Endodermal cell (in vitro differentiated cells): ENCODE results near the gene CAPN14. TPM values are rescaled to one million over a fixed set of nuclear protein-coding genes. Genes with fewer than 3 reads are reported as not detected.

Experiments used
- DNase-seq: peaks from one replicate; pipeline ENCODE4 v3.0.0-alpha.2; 2017
- H3K27ac ChIP-seq: 2 replicates; pipeline ENCODE4 v1.5.1; 2013; ENCODE audit warnings: mild to moderate bottlenecking, low read depth, low read length, moderate library complexity
- H3K27me3 ChIP-seq: 2 replicates; pipeline ENCODE4 v1.6.1; 2013; ENCODE audit warnings: mild to moderate bottlenecking, low read length, moderate library complexity; ENCODE audit not compliant: insufficient read depth, control insufficient read depth, poor library complexity, severe bottlenecking
- H3K36me3 ChIP-seq: 2 replicates; pipeline ENCODE4 v1.7.0; 2013; ENCODE audit warnings: mild to moderate bottlenecking, low read length, moderate library complexity; ENCODE audit not compliant: control insufficient read depth, insufficient read depth
- H3K4me1 ChIP-seq: one replicate; pipeline ENCODE4 v1.7.0; 2013; ENCODE audit warnings: low read length; ENCODE audit not compliant: control insufficient read depth, insufficient read depth
- H3K4me3 ChIP-seq: 2 replicates; pipeline ENCODE4 v1.5.1; 2013; ENCODE audit warnings: mild to moderate bottlenecking, low read length, moderate library complexity
- H3K9ac ChIP-seq: 2 replicates; pipeline ENCODE4 v1.6.1; 2013; ENCODE audit warnings: mild to moderate bottlenecking, low read length, moderate library complexity; ENCODE audit not compliant: poor library complexity, severe bottlenecking; ENCODE audit errors: extremely low read depth
- H3K9me3 ChIP-seq: 2 replicates; pipeline ENCODE4 v1.6.1; 2013; ENCODE audit warnings: mild to moderate bottlenecking, low read length, moderate library complexity; ENCODE audit not compliant: control insufficient read depth
- H3K27ac Mint-ChIP-seq: 2 replicates; pipeline ENCODE4 v1.8.0; 2020; ENCODE audit warnings: mixed read lengths
- H3K27me3 Mint-ChIP-seq: 2 replicates; pipeline ENCODE4 v1.8.0; 2021; ENCODE audit warnings: mild to moderate bottlenecking, mixed read lengths; ENCODE audit not compliant: insufficient read depth
- H3K36me3 Mint-ChIP-seq: 2 replicates; pipeline ENCODE4 v1.8.0; 2020; ENCODE audit warnings: low read depth, mixed read lengths
- H3K4me1 Mint-ChIP-seq: 2 replicates; pipeline ENCODE4 v1.8.0; 2020; ENCODE audit warnings: mixed read lengths
- H3K4me3 Mint-ChIP-seq: 2 replicates; pipeline ENCODE4 v1.8.0; 2020; ENCODE audit warnings: mild to moderate bottlenecking, moderate library complexity, mixed read lengths
- H3K9me3 Mint-ChIP-seq: 2 replicates; pipeline ENCODE4 v1.8.0; 2020; ENCODE audit warnings: mild to moderate bottlenecking, mixed read lengths
- CTCF ChIP-seq: fragments of 200-600 bp; sonication (generic); conservative IDR thresholded peaks from 2 replicates; pipeline ENCODE4 v1.5.0; 2021; ENCODE audit warnings: antibody characterized with exemption, mild to moderate bottlenecking
- WGBS, 2 experiments: methylation state at CpG; one replicate each; pipeline versions ENCODE4 v1.1.5 to v1.1.7; 2013; ENCODE audit warnings: missing lambda C conversion rate in 2 of 2, mixed read lengths in 1 of 2; ENCODE audit not compliant: insufficient coverage in 1 of 2, insufficient read length in 1 of 2; 5-methylcytosine and 5-hydroxymethylcytosine counted together
- total RNA-seq, 2 donors: library from RNA; stranded (reverse); fragmentation: NEBNext Ultra II Directional in 1 of 2; extraction: Animal tissue kit (Norgen Biotek cat#: 25700) in 1 of 2; gene quantifications; 2 replicates in 1 of 2; 3 replicates in 1 of 2; pipeline ENCODE4 v1.2.1, GENCODE V29; 2021

CAPN14 gene
- total RNA-seq, 2 donors from 2014 or later = 0.31 to 0.40 TPM

- Histone ChIP-seq H3K27me3 (no peaks in the 10 kb centered on the region), H3K27ac (no peak overlapping the region), H3K36me3 (no peaks in the 10 kb centered on the region), H3K4me1 (peaks cover 2% of the 10 kb centered on the region), H3K4me3 (no peak overlapping the region), H3K9ac (no peak overlapping the region), H3K9me3 (no peaks in the 10 kb centered on the region)
- 84 to 86% methylated on average over 6 to 12 of the region's 12 CpGs for WGBS, 2 experiments
- peak; percentile 69 for TF ChIP-seq CTCF
- Mint-ChIP-seq H3K4me3 (no peak overlapping the region), H3K27me3 (peaks cover 8% of the 10 kb centered on the region), H3K36me3 (no peaks in the 10 kb centered on the region), H3K4me1 (peaks cover 21% of the 10 kb centered on the region), H3K9me3 (no peaks in the 10 kb centered on the region), H3K27ac (no peak overlapping the region)
- DNase-seq = peak; percentile 69
Measured at GRCh38 chr2:31192851-31193392, 24.4 kb downstream of the CAPN14 start.

- Histone ChIP-seq H3K27ac (no peak overlapping the region), H3K9ac (no peak overlapping the region), H3K4me3 (no peak overlapping the region), H3K4me1 (peaks cover 2% of the 10 kb centered on the region), H3K9me3 (no peaks in the 10 kb centered on the region), H3K36me3 (no peaks in the 10 kb centered on the region), H3K27me3 (no peaks in the 10 kb centered on the region)
- Mint-ChIP-seq H3K9me3 (no peaks in the 10 kb centered on the region), H3K27ac (no peak overlapping the region), H3K4me3 (no peak overlapping the region), H3K36me3 (no peaks in the 10 kb centered on the region), H3K27me3 (peaks cover 11% of the 10 kb centered on the region), H3K4me1 (peaks cover 17% of the 10 kb centered on the region)
- no peak for TF ChIP-seq CTCF
- DNase-seq = no peak
- WGBS, 2 experiments = 96 to 100% methylated on average over 2 of the region's 2 CpGs
Measured at GRCh38 chr2:31192396-31192795, 24.9 kb downstream of the CAPN14 start.

- no peaks in the 10 kb centered on the region for H3K9me3 Mint-ChIP-seq
- Histone ChIP-seq H3K9me3 (no peaks in the 10 kb centered on the region), H3K27ac (no peak overlapping the region), H3K27me3 (no peaks in the 10 kb centered on the region), H3K9ac (no peak overlapping the region), H3K4me3 (no peak overlapping the region), H3K36me3 (no peaks in the 10 kb centered on the region), H3K4me1 (peaks cover 2% of the 10 kb centered on the region)
- TF ChIP-seq CTCF = no peak
- no peak overlapping the region for H3K27ac Mint-ChIP-seq
- DNase-seq = no peak
- no peaks in the 10 kb centered on the region for H3K36me3 Mint-ChIP-seq
- WGBS, 2 experiments = 95 to 97% methylated on average over 9 to 11 of the region's 11 CpGs
- H3K27me3 Mint-ChIP-seq = peaks cover 16% of the 10 kb centered on the region
- H3K4me1 Mint-ChIP-seq = peaks cover 12% of the 10 kb centered on the region
- no peak overlapping the region for H3K4me3 Mint-ChIP-seq
Measured at GRCh38 chr2:31191931-31192330, 25.4 kb downstream of the CAPN14 start.
